ENCODE results near the gene CCT2.

DNA sequence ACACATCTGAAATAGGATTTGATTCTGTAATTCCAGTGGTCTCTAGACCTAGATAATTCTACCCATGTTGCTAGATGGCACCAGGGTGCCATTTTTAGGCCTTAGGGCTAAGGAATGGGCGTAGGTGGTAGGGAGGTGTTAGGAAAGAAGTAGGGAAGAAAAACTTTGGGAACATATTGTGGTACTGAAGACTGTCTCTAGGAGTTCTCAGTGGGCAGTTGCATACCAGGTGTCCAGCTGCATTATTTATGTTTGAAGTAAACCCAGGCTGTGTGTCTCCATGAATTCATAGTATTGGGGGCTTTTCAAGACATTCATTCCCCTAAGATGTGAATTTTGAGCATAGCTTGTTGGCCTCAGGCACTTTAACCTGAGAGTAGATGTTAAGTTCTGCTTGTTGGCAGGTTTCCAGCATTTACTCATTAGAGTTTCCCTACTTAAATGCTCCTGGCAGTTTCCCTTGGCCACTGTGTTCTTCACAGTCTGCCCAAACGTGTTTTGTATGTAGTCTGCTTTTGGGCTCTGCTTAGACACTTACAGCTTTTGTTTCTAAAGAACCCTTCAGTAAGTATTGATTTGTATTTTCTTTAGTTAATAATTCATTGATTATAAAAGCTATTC is 31.5 kb upstream of the CCT2 start:
- TF ChIP-seq ARNT (IDR thresholded peaks at IDR 0.05) (no peak), FOXM1 (IDR thresholded peaks at IDR 0.05; ENCODE audit: borderline replicate concordance) (no peak), TARDBP (IDR thresholded peaks at IDR 0.05) (no peak), SUZ12 (IDR thresholded peaks at IDR 0.05) (no peak)
